HG03039 (cell line): ENCODE results near the gene ETFB.

Source experiments
- ATAC-seq: cut with Tn5 transposase; IDR thresholded peaks from one replicate; pipeline ENCODE4 v1.9.1; 2021; ENCODE audit warnings: mild to moderate bottlenecking, moderate library complexity; ENCODE audit not compliant: unreplicated experiment

The ETFB gene

DNA sequence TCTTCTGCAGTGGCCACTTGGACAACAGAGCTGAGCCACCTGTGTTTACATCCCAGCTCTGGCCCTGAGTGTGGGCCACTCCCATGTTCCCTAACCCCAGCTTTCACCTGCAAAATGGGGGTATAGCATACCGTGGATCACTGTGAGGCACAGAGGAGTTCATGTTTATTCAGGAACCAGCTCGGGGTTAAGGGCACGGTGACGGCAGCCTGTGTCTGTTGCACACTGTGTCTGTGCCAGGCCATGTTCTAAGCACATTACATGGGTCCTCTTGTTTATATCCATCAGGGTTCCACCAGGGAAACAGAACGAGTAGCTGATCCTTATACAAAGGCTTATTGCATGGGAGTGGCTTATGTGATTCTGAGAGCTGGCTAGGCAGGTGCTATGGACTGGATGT, 68.8 kb downstream of the ETFB start:
- ATAC-seq, result no peak

DNA sequence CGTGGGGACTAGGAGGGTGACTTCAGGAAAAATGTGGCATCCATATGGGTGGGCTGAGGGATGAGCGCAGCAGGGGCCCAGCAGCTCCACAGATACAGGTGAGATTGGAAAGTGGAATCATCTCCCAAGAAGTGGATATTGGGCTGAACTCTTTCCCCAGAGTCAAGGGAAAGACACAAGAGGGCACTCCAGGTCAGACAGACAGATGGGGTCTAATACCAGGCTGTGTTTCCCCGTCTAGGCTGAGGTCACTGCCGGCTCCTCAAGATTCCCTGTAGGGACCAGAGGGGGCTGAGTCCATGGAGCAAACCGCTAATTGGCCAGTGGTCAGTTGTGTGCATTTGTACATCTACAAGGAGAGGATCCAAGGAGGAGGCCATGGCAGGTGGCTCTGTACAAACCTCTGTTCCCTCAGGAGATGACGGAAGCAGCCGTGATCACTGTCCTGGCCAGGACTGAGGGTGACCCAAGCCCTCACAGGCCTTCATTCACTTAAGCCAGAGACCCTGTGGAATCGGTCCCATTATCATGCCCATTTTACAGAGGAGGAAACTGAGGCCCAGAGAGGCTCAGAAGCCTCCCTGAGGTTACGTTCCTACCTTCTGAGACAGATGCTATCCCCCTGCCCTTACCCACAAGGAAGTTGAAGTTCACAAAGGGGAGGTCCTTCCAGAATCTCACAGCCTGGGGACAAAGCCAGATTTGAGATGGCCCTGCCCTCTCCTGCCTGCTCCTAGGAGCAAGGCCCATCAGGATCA, 69.7 kb downstream of the ETFB start:
- ATAC-seq, result no peak

DNA sequence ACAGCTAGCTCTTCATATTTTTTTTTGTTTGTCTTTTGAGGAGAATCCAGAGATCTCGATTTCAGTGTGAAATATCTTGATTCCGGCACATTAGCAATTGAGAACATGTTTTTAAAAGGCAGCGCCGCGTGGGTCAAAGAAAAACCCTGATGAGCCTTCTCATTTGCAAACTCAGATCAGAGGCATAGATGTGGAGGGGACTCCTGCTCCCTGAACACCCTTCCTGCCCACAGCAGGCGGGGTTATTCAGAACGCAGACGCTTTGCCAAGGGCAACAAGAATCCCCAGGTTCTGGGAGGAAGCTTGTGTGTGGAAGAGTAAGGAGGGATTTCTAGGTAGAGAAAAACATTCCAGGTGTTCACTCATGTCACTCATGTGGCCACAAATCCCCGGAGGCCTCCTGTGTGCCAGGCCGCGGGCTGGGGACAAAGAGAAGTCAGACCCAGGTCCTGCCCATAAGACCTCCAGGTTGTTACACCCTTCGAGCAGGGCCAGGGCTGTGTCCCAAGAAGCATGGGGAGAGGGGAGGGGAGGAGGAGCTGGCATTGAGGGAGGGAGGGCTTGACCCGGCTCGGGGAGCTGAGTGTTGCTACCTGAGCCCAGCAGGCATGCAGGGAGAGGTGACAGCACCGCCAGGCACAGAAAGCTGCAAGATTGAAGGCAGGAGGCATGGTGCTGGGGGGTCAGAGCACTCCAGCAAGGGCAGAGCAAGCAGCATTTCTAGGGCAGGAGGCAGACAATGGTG, 70.6 kb downstream of the ETFB start:
- no peak for ATAC-seq
